Astrocyte of the spinal cord (primary cell): ENCODE measurements around the gene AP1G2.

Source experiments
- DNase-seq: peaks from one replicate; pipeline ENCODE4 v3.0.0; 2011; ENCODE audit warnings: low read depth, low spot score
- H3K4me3 ChIP-seq: 2 replicates; pipeline ENCODE4 v1.5.1; 2011; ENCODE audit warnings: low read depth, mild to moderate bottlenecking, low read length, moderate library complexity
- in situ Hi-C: cut with HindIII; loops from 2 replicates; pipeline ENCODE4 v1.10.0; 2017; ENCODE audit warnings: low sequenced_read_pairs
- TF ChIP-seq, protein P1 (sequence below): IDR thresholded peaks from 2 replicates; pipeline ENCODE4 v1.5.1; 2012; ENCODE audit warnings: low read depth, mild to moderate bottlenecking, low read length, inconsistent platforms

The AP1G2 gene

DNA sequence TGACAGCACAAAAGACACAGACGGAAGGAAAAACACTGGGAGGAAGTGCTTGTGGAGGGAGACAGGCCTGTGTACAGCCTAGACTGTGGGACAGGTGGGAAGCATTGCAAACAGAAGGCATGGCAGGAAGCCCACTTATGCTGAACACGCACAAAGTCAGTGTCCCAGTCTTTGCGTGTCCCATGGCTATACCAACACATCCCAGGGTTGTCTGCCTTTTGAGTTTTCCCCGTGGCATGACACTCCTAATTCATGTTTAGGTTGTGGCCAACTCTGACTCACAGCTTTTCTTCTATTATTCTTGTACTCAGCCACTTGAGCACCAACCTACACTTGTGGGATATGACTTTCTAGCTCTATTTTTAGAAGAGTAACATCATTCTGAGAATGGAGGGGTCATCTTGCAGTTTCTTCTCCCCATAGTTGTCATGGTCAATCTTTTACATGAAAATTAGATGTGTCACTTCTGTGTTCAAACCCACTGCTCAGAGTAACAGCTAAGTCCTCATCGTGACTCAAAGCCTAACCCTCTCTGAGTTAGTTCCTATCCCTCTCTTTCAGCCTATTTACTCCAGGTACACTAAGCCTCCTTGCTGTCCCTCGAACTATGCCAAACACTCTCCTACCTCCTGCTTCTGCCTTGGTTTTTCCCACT, 38.5 kb upstream of the AP1G2 start:
- no peak for DNase-seq
- no peak overlapping the region for H3K4me3 ChIP-seq
- TF ChIP-seq, protein P1, sequence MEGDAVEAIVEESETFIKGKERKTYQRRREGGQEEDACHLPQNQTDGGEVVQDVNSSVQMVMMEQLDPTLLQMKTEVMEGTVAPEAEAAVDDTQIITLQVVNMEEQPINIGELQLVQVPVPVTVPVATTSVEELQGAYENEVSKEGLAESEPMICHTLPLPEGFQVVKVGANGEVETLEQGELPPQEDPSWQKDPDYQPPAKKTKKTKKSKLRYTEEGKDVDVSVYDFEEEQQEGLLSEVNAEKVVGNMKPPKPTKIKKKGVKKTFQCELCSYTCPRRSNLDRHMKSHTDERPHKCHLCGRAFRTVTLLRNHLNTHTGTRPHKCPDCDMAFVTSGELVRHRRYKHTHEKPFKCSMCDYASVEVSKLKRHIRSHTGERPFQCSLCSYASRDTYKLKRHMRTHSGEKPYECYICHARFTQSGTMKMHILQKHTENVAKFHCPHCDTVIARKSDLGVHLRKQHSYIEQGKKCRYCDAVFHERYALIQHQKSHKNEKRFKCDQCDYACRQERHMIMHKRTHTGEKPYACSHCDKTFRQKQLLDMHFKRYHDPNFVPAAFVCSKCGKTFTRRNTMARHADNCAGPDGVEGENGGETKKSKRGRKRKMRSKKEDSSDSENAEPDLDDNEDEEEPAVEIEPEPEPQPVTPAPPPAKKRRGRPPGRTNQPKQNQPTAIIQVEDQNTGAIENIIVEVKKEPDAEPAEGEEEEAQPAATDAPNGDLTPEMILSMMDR: no peak
- in situ Hi-C loops: no loop called here

DNA sequence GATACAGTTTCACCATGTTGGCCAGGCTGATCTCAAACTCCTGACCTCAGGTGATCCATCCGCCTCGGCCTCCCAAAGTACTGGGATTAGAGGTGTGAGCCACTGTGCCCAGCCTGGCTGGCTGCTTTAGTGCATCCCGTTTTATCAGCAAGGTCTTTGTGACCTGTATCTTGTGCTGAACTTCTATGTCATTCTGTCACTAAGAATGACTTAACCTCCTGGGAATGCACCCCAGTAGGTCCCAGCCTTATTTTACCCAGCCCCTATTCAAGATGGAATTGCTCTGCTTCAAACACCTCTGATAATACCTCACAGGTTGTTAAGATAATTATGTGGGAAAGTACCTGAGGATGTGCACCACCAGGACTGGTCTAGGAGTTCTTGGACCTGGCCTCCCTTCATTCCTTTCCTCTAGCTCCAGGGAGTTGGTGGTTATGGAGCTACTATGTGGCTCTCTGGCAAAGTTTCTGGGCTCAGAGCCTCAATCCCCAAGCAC, 37.1 kb upstream of the AP1G2 start:
- in situ Hi-C loops: no loop called here
- DNase-seq: no peak
- H3K4me3 ChIP-seq: no peak overlapping the region
- TF ChIP-seq, protein P1: no peak

GRCh38 chr14:23604148-23604547, 36.6 kb upstream of the AP1G2 start:
- in situ Hi-C loops: no loop called here
- no peak for DNase-seq
- no peak overlapping the region for H3K4me3 ChIP-seq
- TF ChIP-seq, protein P1: no peak

GRCh38 chr14:23603103-23603502, 35.5 kb upstream of the AP1G2 start:
- H3K4me3 ChIP-seq: no peak overlapping the region
- TF ChIP-seq, protein P1: no peak
- in situ Hi-C loops: no loop called here
- DNase-seq: no peak

GRCh38 chr14:23602181-23603095, 34.8 kb upstream of the AP1G2 start:
- in situ Hi-C loops: no loop called here
- no peak for DNase-seq
- H3K4me3 ChIP-seq: no peak overlapping the region
- TF ChIP-seq, protein P1: no peak

- H3K4me3 ChIP-seq: no peak overlapping the region
- in situ Hi-C loops: no loop called here
- TF ChIP-seq, protein P1: no peak
- no peak for DNase-seq
Observed at GRCh38 chr14:23601845-23602180, 34.2 kb upstream of the AP1G2 start.
